OCI-LY3 (cell line): ENCODE measurements around the gene LYZL6.

Experiments
- H2AFZ ChIP-seq: fragments of 200-600, 300-600 bp; shearing (Covaris generic); 2 replicates; pipeline ENCODE4 v1.6.0; 2014; ENCODE audit warnings: antibody characterized with exemption, low read depth, low read length
- H3K27ac ChIP-seq: fragments of 200-600, 300-600 bp; sonication (generic); 2 replicates; pipeline ENCODE4 v1.5.1; 2014; ENCODE audit warnings: mild to moderate bottlenecking, low read length, moderate library complexity, mixed read lengths
- H3K27me3 ChIP-seq: fragments of 200-600, 300-600 bp; sonication (generic); 2 replicates; pipeline ENCODE4 v1.6.1; 2014; ENCODE audit warnings: low read depth, low read length, mixed read lengths
- H3K36me3 ChIP-seq: fragments of 200-600, 300-600 bp; sonication (generic); replicated peaks from 2 replicates; pipeline ENCODE3; 2014; ENCODE audit warnings: low read depth, low read length, mixed read lengths
- H3K4me1 ChIP-seq: fragments of 300-600, 200-600 bp; sonication (generic); 2 replicates; pipeline ENCODE4 v1.6.1; 2014; ENCODE audit warnings: low read length, mixed read lengths
- H3K4me2 ChIP-seq: fragments of 200-600, 300-600 bp; sonication (generic); 2 replicates; pipeline ENCODE4 v1.6.1; 2014; ENCODE audit warnings: low read length, mixed read lengths
- H3K4me3 ChIP-seq: fragments of 300-600, 200-600 bp; sonication (generic); 2 replicates; pipeline ENCODE4 v1.5.1; 2014; ENCODE audit warnings: antibody characterized with exemption, mild to moderate bottlenecking, low read length, moderate library complexity
- H3K79me2 ChIP-seq: fragments of 300-600, 200-600 bp; shearing (Covaris generic); 2 replicates; pipeline ENCODE4 v1.6.1; 2014; ENCODE audit warnings: mild to moderate bottlenecking, low read length, mixed read lengths
- H3K9ac ChIP-seq: fragments of 300-600, 200-600 bp; shearing (Covaris generic); 2 replicates; pipeline ENCODE4 v1.6.0; 2014; ENCODE audit warnings: mild to moderate bottlenecking, low read length, moderate library complexity
- H3K9me3 ChIP-seq: fragments of 200-600, 300-600 bp; shearing (Covaris generic); 2 replicates; pipeline ENCODE4 v1.6.1; 2014; ENCODE audit warnings: low read length, mixed read lengths; ENCODE audit not compliant: insufficient read depth
- H4K20me1 ChIP-seq: fragments of 200-600, 300-600 bp; sonication (generic); 2 replicates; pipeline ENCODE4 v1.6.1; 2016; ENCODE audit warnings: low read length, mixed read lengths; ENCODE audit not compliant: insufficient read depth
- EZH2phosphoT487 ChIP-seq: fragments of 200-600 bp; shearing (Covaris generic); IDR thresholded peaks from 2 replicates; pipeline ENCODE4 v1.6.1; 2018; ENCODE audit warnings: antibody characterized with exemption, mixed run types, low read depth
- TF ChIP-seq, protein P1 (sequence below): fragments of 200-600, 300-600 bp; sonication (generic); IDR thresholded peaks from 2 replicates; pipeline ENCODE4 v1.5.1; 2014; ENCODE audit warnings: antibody characterized with exemption, low read length, low read depth

The LYZL6 gene

DNA sequence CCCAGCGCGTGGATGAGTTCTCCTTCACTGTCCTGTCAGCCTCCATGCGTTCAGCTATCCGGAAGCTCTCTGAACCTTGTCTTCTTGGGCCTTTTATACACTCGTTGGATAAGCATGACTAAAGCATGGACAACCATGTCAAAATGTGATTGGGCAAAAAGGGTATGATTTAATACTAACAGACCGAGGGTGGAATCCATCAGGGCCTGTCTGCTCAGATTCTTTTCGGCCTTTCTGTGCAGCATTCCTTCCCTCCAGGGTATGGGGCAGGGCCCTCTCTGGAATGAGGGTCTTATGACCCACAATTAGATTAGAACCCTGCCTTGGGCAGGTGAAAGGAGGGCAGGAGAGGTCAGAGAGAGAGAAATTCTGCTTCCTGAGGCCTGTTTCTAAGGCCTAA lies 49.3 kb downstream of the LYZL6 start:
- no peaks in the 10 kb centered on the region for H3K36me3 ChIP-seq
- H3K27me3 ChIP-seq = no peaks in the 10 kb centered on the region
- H4K20me1 ChIP-seq = no peaks in the 10 kb centered on the region
- no peak overlapping the region for H3K4me2 ChIP-seq
- H3K9ac ChIP-seq = no peak overlapping the region
- H3K4me1 ChIP-seq = peaks cover 28% of the 10 kb centered on the region
- no peak overlapping the region for H2AFZ ChIP-seq
- H3K4me3 ChIP-seq = no peak overlapping the region
- H3K9me3 ChIP-seq = no peaks in the 10 kb centered on the region
- no peaks in the 10 kb centered on the region for H3K79me2 ChIP-seq
- no peak for TF ChIP-seq EZH2phosphoT487
- TF ChIP-seq, protein P1, sequence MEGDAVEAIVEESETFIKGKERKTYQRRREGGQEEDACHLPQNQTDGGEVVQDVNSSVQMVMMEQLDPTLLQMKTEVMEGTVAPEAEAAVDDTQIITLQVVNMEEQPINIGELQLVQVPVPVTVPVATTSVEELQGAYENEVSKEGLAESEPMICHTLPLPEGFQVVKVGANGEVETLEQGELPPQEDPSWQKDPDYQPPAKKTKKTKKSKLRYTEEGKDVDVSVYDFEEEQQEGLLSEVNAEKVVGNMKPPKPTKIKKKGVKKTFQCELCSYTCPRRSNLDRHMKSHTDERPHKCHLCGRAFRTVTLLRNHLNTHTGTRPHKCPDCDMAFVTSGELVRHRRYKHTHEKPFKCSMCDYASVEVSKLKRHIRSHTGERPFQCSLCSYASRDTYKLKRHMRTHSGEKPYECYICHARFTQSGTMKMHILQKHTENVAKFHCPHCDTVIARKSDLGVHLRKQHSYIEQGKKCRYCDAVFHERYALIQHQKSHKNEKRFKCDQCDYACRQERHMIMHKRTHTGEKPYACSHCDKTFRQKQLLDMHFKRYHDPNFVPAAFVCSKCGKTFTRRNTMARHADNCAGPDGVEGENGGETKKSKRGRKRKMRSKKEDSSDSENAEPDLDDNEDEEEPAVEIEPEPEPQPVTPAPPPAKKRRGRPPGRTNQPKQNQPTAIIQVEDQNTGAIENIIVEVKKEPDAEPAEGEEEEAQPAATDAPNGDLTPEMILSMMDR = no peak
- H3K27ac ChIP-seq = no peak overlapping the region

GRCh38 chr17:35893751-35894150 lies 49.8 kb downstream of the LYZL6 start:
- TF ChIP-seq EZH2phosphoT487 = no peak
- TF ChIP-seq, protein P1 = no peak
- no peak overlapping the region for H3K27ac ChIP-seq
- H3K9me3 ChIP-seq = no peaks in the 10 kb centered on the region
- H3K4me3 ChIP-seq = no peak overlapping the region
- H3K79me2 ChIP-seq = no peaks in the 10 kb centered on the region
- H3K36me3 ChIP-seq = no peaks in the 10 kb centered on the region
- H3K27me3 ChIP-seq = no peaks in the 10 kb centered on the region
- H2AFZ ChIP-seq = no peak overlapping the region
- H3K4me2 ChIP-seq = no peak overlapping the region
- peaks cover 28% of the 10 kb centered on the region for H3K4me1 ChIP-seq
- no peak overlapping the region for H3K9ac ChIP-seq
- no peaks in the 10 kb centered on the region for H4K20me1 ChIP-seq

- Histone ChIP-seq H3K27me3 (no peaks in the 10 kb centered on the region), H3K36me3 (no peaks in the 10 kb centered on the region), H3K4me2 (peak overlapping the region; percentile 56), H3K9me3 (no peaks in the 10 kb centered on the region), H4K20me1 (no peaks in the 10 kb centered on the region), H3K27ac (peak overlapping the region; percentile 54; the same call in 1 of the 2 replicates), H2AFZ (peak overlapping the region; percentile 51; the same call in 1 of the 2 replicates), H3K4me1 (peaks cover 20% of the 10 kb centered on the region), H3K4me3 (no peak overlapping the region; the same call in 1 of the 2 replicates), H3K79me2 (no peaks in the 10 kb centered on the region), H3K9ac (peak overlapping the region; percentile 15; the same call in 1 of the 2 replicates)
- TF ChIP-seq EZH2phosphoT487 = no peak
These were observed 51.1 kb downstream of the LYZL6 start for GRCh38 chr17:35892091-35893035.

- Histone ChIP-seq H2AFZ (no peak overlapping the region), H3K79me2 (no peaks in the 10 kb centered on the region), H3K27ac (no peak overlapping the region), H3K27me3 (no peaks in the 10 kb centered on the region), H3K9ac (no peak overlapping the region), H3K36me3 (no peaks in the 10 kb centered on the region), H3K4me1 (peaks cover 20% of the 10 kb centered on the region), H3K9me3 (no peaks in the 10 kb centered on the region), H3K4me2 (no peak overlapping the region), H4K20me1 (no peaks in the 10 kb centered on the region), H3K4me3 (no peak overlapping the region)
- TF ChIP-seq, protein P1 = no peak
- no peak for TF ChIP-seq EZH2phosphoT487
These were observed 52.2 kb downstream of the LYZL6 start for GRCh38 chr17:35891269-35891668.
